ENCODE data around the gene ZNF467. TPM values are rescaled to one million over a fixed set of nuclear protein-coding genes. Genes with fewer than 3 reads are reported as not detected.

ZNF467 gene
- total RNA-seq, 1 experiment from 2014 or later = 18.1 TPM

DNA sequence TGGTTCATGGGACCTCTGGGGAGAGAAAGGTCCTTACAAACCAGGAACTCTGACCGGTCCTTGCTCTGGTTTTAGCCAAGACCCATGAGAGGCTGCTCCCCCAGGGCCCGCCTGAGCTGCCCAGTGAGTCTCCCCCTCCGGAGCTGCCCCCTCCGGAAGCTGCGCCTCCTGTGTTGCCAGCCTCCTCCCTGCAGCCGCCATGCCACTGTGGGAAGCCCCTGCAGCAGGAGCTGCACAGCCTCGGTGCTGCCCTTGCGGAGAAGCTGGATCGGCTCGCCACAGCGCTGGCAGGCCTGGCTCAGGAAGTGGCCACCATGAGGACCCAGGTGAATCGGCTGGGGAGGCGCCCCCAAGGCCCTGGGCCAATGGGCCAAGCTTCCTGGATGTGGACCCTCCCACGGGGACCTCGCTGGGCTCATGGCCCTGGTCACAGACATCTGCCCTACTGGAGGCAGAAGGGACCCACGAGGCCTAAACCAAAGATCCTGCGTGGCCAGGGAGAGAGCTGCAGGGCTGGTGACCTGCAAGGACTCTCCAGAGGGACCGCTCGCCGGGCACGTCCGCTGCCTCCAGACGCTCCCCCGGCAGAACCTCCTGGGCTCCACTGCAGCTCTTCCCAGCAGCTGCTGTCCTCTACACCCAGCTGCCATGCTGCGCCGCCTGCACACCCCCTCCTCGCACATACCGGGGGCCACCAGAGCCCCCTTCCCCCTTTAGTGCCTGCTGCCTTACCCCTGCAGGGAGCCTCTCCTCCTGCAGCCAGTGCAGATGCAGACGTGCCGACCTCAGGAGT, 40.1 kb downstream of the ZNF467 start:
- intact Hi-C loops (cut with micrococcal nuclease; ENCODE audit: unreplicated experiment) (no loop called here), in situ Hi-C loops (cut with HindIII; ENCODE audit: low pct_unique_long_range_greater_than_20kb, low sequenced_read_pairs) (no loop called here)
- Histone ChIP-seq H3K27ac (ENCODE audit: low read length) (no peak overlapping the region), H3K4me3 (ENCODE audit: low read depth in 2 of 2, low read length in 2 of 2) (no peak overlapping the region), H3K9me3 (ENCODE audit: control insufficient read depth, insufficient read depth, low read depth, low read length) (no peaks in the 10 kb centered on the region), H3K4me1 (ENCODE audit: control insufficient read depth, insufficient read depth, low read length) (no peaks in the 10 kb centered on the region), H3K27me3 (ENCODE audit: control insufficient read depth, insufficient read depth, low read length) (no peaks in the 10 kb centered on the region), H3K36me3 (ENCODE audit: control insufficient read depth, insufficient read depth, low read length) (no peaks in the 10 kb centered on the region)
- CTCF ChIA-PET = no interaction called here
- POLR2A ChIA-PET = no interaction called here
- ATAC-seq = no peak
- DNase-seq (ENCODE audit: low read depth, low spot score) = no peak
- no TSS peak for BruUV-seq (replicated peaks)
- TF ChIP-seq SIN3A (IDR thresholded peaks at IDR 0.05; ENCODE audit: borderline replicate concordance, insufficient read depth, low read depth, low read length) (no peak), CTCF (IDR thresholded peaks at IDR 0.05) (no peak), REST (IDR thresholded peaks at IDR 0.05; ENCODE audit: insufficient read depth in 1 of 2, low read depth in 2 of 2, low read length in 1 of 2) (no peak), POLR2AphosphoS5 (IDR thresholded peaks at IDR 0.05; ENCODE audit: low read depth, low read length) (no peak), TCF7L2 (IDR thresholded peaks at IDR 0.05; ENCODE audit: low read depth, low read length) (no peak)

DNA sequence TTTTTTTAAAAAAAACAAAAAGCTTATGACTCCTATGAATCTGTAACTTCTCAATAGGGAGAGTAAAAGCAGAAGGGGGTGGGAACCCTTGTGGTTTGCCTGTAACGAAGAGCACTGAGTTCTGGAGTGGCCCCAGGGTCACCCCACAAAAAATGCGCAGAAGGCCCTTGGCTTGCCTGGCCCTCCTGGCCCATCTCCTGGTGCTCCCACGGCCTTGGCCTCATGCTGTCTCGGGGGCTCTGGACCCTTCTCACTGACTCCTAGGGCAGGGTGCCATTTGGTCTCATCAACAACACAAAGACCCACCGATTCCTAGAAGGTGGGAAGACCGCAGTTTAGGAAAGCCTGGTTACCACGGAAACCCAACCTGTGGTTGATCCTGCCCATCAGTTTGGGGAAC, 40.8 kb downstream of the ZNF467 start:
- H3K27me3 ChIP-seq (ENCODE audit: control insufficient read depth, insufficient read depth, low read length) = no peaks in the 10 kb centered on the region
- H3K9me3 ChIP-seq (ENCODE audit: control insufficient read depth, insufficient read depth, low read depth, low read length) = no peaks in the 10 kb centered on the region
- ChIA-PET CTCF (no interaction called here), POLR2A (no interaction called here)
- ATAC-seq (no peak), DNase-seq (ENCODE audit: low read depth, low spot score) (no peak)
- H3K36me3 ChIP-seq (ENCODE audit: control insufficient read depth, insufficient read depth, low read length) = no peaks in the 10 kb centered on the region
- no peak for TF ChIP-seq POLR2AphosphoS5 (IDR thresholded peaks at IDR 0.05; ENCODE audit: low read depth, low read length)
- no peak for TF ChIP-seq SIN3A (IDR thresholded peaks at IDR 0.05; ENCODE audit: borderline replicate concordance, insufficient read depth, low read depth, low read length)
- TF ChIP-seq REST (IDR thresholded peaks at IDR 0.05; ENCODE audit: insufficient read depth in 1 of 2, low read depth in 2 of 2, low read length in 1 of 2) = no peak
- TF ChIP-seq CTCF (IDR thresholded peaks at IDR 0.05) = no peak
- no peak for TF ChIP-seq TCF7L2 (IDR thresholded peaks at IDR 0.05; ENCODE audit: low read depth, low read length)
- no peaks in the 10 kb centered on the region for H3K4me1 ChIP-seq (ENCODE audit: control insufficient read depth, insufficient read depth, low read length)
- intact Hi-C loops (cut with micrococcal nuclease; ENCODE audit: unreplicated experiment) (no loop called here), in situ Hi-C loops (cut with HindIII; ENCODE audit: low pct_unique_long_range_greater_than_20kb, low sequenced_read_pairs) (no loop called here)
- BruUV-seq (replicated peaks) = no TSS peak
- no peak overlapping the region for H3K27ac ChIP-seq (ENCODE audit: low read length)
- no peak overlapping the region for H3K4me3 ChIP-seq (ENCODE audit: low read depth in 2 of 2, low read length in 2 of 2)

Measured in Panc1 (cell line).